Psoas muscle (tissue), 8 donors: ENCODE results near the gene N4BP3. TPM values are rescaled to one million over a fixed set of nuclear protein-coding genes. Genes with fewer than 3 reads are reported as not detected.

ENCODE experiments used
- ATAC-seq, 4 donors: fragments of 200-7000 bp; cut with Tn5 transposase; one replicate each; pipeline ENCODE4 v1.9.1; 2020; ENCODE audit warnings: moderate library complexity in 3 of 4, mild to moderate bottlenecking in 2 of 4
- DNase-seq, 2 donors: peaks; one replicate each; pipeline ENCODE4 v3.0.0-alpha.2; 2020
- H3K27ac ChIP-seq: fragments of 200-600 bp; one replicate; pipeline ENCODE4 v1.8.0; 2022
- H3K27me3 ChIP-seq, 3 donors: fragments of 200-600 bp in 1 of 3; one replicate each; pipeline versions ENCODE4 v1.6.1 to v1.8.0; 2013 to 2022; ENCODE audit warnings: low read length in 2 of 3, mild to moderate bottlenecking in 2 of 3, moderate library complexity in 1 of 3; ENCODE audit not compliant: insufficient read depth in 3 of 3
- H3K36me3 ChIP-seq, 2 donors: fragments of 200-600 bp in 1 of 2; one replicate each; pipeline versions ENCODE4 v1.6.1 to v1.8.0; 2013 to 2022; ENCODE audit warnings: low read depth in 1 of 2, mild to moderate bottlenecking in 1 of 2, moderate library complexity in 1 of 2; ENCODE audit not compliant: insufficient read depth in 1 of 2
- H3K4me1 ChIP-seq: fragments of 200-600 bp; one replicate; pipeline ENCODE4 v1.8.0; 2022
- H3K4me3 ChIP-seq: fragments of 200-600 bp; one replicate; pipeline ENCODE4 v1.8.0; 2022; ENCODE audit warnings: mild to moderate bottlenecking
- H3K9me3 ChIP-seq: fragments of 200-600 bp; one replicate; pipeline ENCODE4 v1.8.0; 2022
- CTCF ChIP-seq: fragments of 200-600 bp; IDR thresholded peaks from one replicate; pipeline ENCODE4 v1.8.0; 2022; ENCODE audit warnings: antibody characterized with exemption
- WGBS, 3 donors: extraction: QIAGEN DNeasy Blood & Tissue Kit; methylation state at CpG; one replicate each; pipeline versions ENCODE4 v1.1.6 to v1.1.7; 2013; 5-methylcytosine and 5-hydroxymethylcytosine counted together
- intact Hi-C, 2 donors: fragments of 100-400 bp; cut with DNase I; formaldehyde crosslinking; loops; one replicate each; pipeline versions ENCODE4 v1.11.0 to v1.14.2; 2022
- polyA plus RNA-seq, 3 donors: library from polyadenylated mRNA; stranded (reverse); fragments of 200-250 nt; gene quantifications; one replicate each; pipeline ENCODE4 v1.2.3, GENCODE V29; 2013
- total RNA-seq, 4 donors: library from RNA; stranded (reverse); fragmentation: NEBNext Ultra II Directional in 2 of 4; extraction: Animal tissue kit (Norgen Biotek cat#: 25700) in 2 of 4; gene quantifications; one replicate each; pipeline versions ENCODE4 v1.2.1 to v1.2.4, GENCODE V29; 2021 to 2023
- donor health status: healthy with polysubstance abuse.
- donor health status: DM: no; HTN: no; CAD: no; lungs with moderate emphysema.
- donor health status: Bipolar disorder and iron deficiency.
- donor health status: healthy.
- donor health status: DM: yes; HTN: yes; CAD: no.
- donor health status: DM: no; HTN: no; CAD: no.
- donor health status: DM: no; HTN: no; CAD: no.
- donor health status: DM: yes; HTN: yes; CAD: no.

Gene N4BP3
- total and polyA plus RNA-seq, 7 donors: 1.6 to 4.0 (median 2.9) TPM

GRCh38 chr5:178165581-178165980 is 52.2 kb downstream of the N4BP3 start:
- H3K27ac ChIP-seq: no peak overlapping the region
- H3K9me3 ChIP-seq: no peaks in the 10 kb centered on the region
- no peak for TF ChIP-seq CTCF
- H3K4me1 ChIP-seq: peaks cover 4% of the 10 kb centered on the region
- ATAC-seq (no peak), DNase-seq (no peak)
- intact Hi-C loops: loop anchor here in 1 of 2 donors (2.0 kb wide), 1 partner anchor 89 kb away; no protein-coding TSS in a partner anchor
- H3K27me3 ChIP-seq: peaks cover 0 to 12% (median 6%) of the 10 kb centered on the region in 3 donors
- WGBS, 3 donors: 32 to 40% (median 38%) methylated on average over 38 of the region's 38 CpGs
- H3K36me3 ChIP-seq: no peaks in the 10 kb centered on the region
- H3K4me3 ChIP-seq: no peak overlapping the region

GRCh38 chr5:178170455-178170854 is 57.1 kb downstream of the N4BP3 start:
- H3K27ac ChIP-seq: no peak overlapping the region
- H3K9me3 ChIP-seq: no peaks in the 10 kb centered on the region
- intact Hi-C loops: no loop called here
- no peak for TF ChIP-seq CTCF
- 82 to 84% (median 83%) methylated on average over 2 of the region's 2 CpGs for WGBS, 3 donors
- ATAC-seq (no peak), DNase-seq (no peak)
- no peak overlapping the region for H3K4me3 ChIP-seq
- H3K36me3 ChIP-seq: no peaks in the 10 kb centered on the region
- no peaks in the 10 kb centered on the region for H3K4me1 ChIP-seq
- H3K27me3 ChIP-seq: peaks cover 0 to 12% (median 3%) of the 10 kb centered on the region in 3 donors

GRCh38 chr5:178174456-178174855 is 61.1 kb downstream of the N4BP3 start:
- 92 to 95% (median 92%) methylated on average over 3 of the region's 3 CpGs for WGBS, 3 donors
- Histone ChIP-seq H3K27me3 (no peaks in the 10 kb centered on the region), H3K9me3 (no peaks in the 10 kb centered on the region), H3K4me3 (no peak overlapping the region), H3K4me1 (no peaks in the 10 kb centered on the region), H3K27ac (no peak overlapping the region), H3K36me3 (no peaks in the 10 kb centered on the region)
- DNase-seq: no peak
- no peak for ATAC-seq
- TF ChIP-seq CTCF: no peak
- intact Hi-C loops: no loop called here

Other genes with a start within 250 kb of the N4BP3 start
- gene PROP1, start 117.3 kb upstream of the N4BP3 start, total RNA-seq: not detected
- not detected for gene PROP1, start 117.3 kb upstream of the N4BP3 start, polyA plus RNA-seq
- gene RMND5B, start 17.5 kb downstream of the N4BP3 start, total RNA-seq: 10 to 100 TPM; 48.0 to 54.9 (median 50.8) TPM
- gene RMND5B, start 17.5 kb downstream of the N4BP3 start, polyA plus RNA-seq: 10 to 100 TPM; 43.5 to 80.2 (median 55.9) TPM
- 100 to 1,000 TPM in 2 of 4 donors, 10 to 100 TPM in 2; 86.9 to 131 (median 96.0) TPM for gene NHP2, start 40.4 kb downstream of the N4BP3 start, total RNA-seq
- 100 to 1,000 TPM; 132 to 301 (median 147) TPM for gene NHP2, start 40.4 kb downstream of the N4BP3 start, polyA plus RNA-seq
- gene GMCL2, start 73.8 kb downstream of the N4BP3 start, total RNA-seq: not detected
- gene GMCL2, start 73.8 kb downstream of the N4BP3 start, polyA plus RNA-seq: not detected
- gene HNRNPAB, start 91.0 kb downstream of the N4BP3 start, total RNA-seq: 100 to 1,000 TPM in 3 of 4 donors, 10 to 100 TPM in 1; 74.1 to 210 (median 140) TPM
- gene HNRNPAB, start 91.0 kb downstream of the N4BP3 start, polyA plus RNA-seq: 100 to 1,000 TPM in 2 of 3 donors, 10 to 100 TPM in 1; 97.5 to 243 (median 181) TPM
- 10 to 100 TPM; 43.2 to 51.6 (median 45.2) TPM for gene PHYKPL, start 119.3 kb downstream of the N4BP3 start, total RNA-seq
- gene PHYKPL, start 119.3 kb downstream of the N4BP3 start, polyA plus RNA-seq: 10 to 100 TPM; 22.3 to 43.9 (median 27.5) TPM